ENCODE results near the gene ZBTB9. TPM values are rescaled to one million over a fixed set of nuclear protein-coding genes. Genes with fewer than 3 reads are reported as not detected.

Gene ZBTB9
- total and polyA plus RNA-seq, 2 donors (not counting 1 experiment from before 2014, with no cell fraction given) = 2.9 to 11.8 TPM

- Mint-ChIP-seq H3K4me1 (peaks cover 94% of the 10 kb centered on the region), H3K9me3 (ENCODE audit: insufficient read depth) (no peaks in the 10 kb centered on the region), H3K4me3 (peak overlapping the region; percentile 96), H3K27ac (peak overlapping the region; percentile 96), H3K27me3 (no peaks in the 10 kb centered on the region)
- Histone ChIP-seq H3K27me3 (replicated peaks in 1 of 4; ENCODE audit: control extremely low read depth in 1 of 4, control insufficient read depth in 3 of 4, insufficient read depth in 4 of 4, low read length in 3 of 4) (no peaks in the 10 kb centered on the region), H3K9me3 (ENCODE audit: control extremely low read depth in 1 of 3, control insufficient read depth in 2 of 3, insufficient read depth in 1 of 3, low read length in 2 of 3) (no peaks in the 10 kb centered on the region), H3K4me3 (ENCODE audit: control extremely low read depth in 1 of 5, extremely low read depth in 1 of 5, insufficient read depth in 1 of 5, low read depth in 2 of 5, low read length in 4 of 5) (no peak overlapping the region), H3K9ac (ENCODE audit: low read length) (peak overlapping the region; percentile 58), H2AFZ (ENCODE audit: insufficient read depth, low read depth, low read length, poor library complexity, severe bottlenecking) (no peak overlapping the region), H3K4me1 (ENCODE audit: control insufficient read depth in 2 of 2, insufficient read depth in 2 of 2, low read length in 2 of 2) (peaks cover 78 to 88% of the 10 kb centered on the region in 2 donors), H3K79me2 (ENCODE audit: control insufficient read depth, insufficient read depth, low read length) (peaks cover 19% of the 10 kb centered on the region), H4K20me1 (ENCODE audit: control insufficient read depth, insufficient read depth, low read length, poor library complexity, severe bottlenecking) (no peaks in the 10 kb centered on the region), H3K4me2 (replicated peaks; ENCODE audit: low read depth, low read length, poor library complexity, severe bottlenecking) (peak overlapping the region; percentile 88), H3K27ac (ENCODE audit: low read length in 2 of 2) (peak overlapping the region; percentile 59 to 75), H3K36me3 (replicated peaks in 1 of 2; ENCODE audit: control extremely low read depth in 1 of 2, control insufficient read depth in 1 of 2, extremely low read depth in 1 of 2, insufficient read depth in 2 of 2, low read length in 1 of 2) (no peaks in the 10 kb centered on the region)
- ATAC-seq (ENCODE audit: low read depth) (no peak), DNase-seq (peak; percentile 33)
- CTCF ChIA-PET = interaction anchor here (0.6 to 1.3 kb wide), 7 partner anchors 10 to 158 kb away, joined by 3 to 6 read pairs (median 3); partner anchors contain the start of gene CUTA
- intact Hi-C loops (cut with micrococcal nuclease) = loop anchor here (1.0 to 5.0 kb wide), 3 partner anchors 19 to 193 kb away; partner anchors contain the start of genes ITPR3 and TAPBP
- 79% methylated on average over 3 of the region's 5 CpGs for WGBS (ENCODE audit: insufficient coverage)
- no peak for TF ChIP-seq EZH2 (IDR thresholded peaks at IDR 0.05; ENCODE audit: borderline replicate concordance, insufficient read depth, low read depth, low read length, poor library complexity, severe bottlenecking)
- TF ChIP-seq, protein P1, sequence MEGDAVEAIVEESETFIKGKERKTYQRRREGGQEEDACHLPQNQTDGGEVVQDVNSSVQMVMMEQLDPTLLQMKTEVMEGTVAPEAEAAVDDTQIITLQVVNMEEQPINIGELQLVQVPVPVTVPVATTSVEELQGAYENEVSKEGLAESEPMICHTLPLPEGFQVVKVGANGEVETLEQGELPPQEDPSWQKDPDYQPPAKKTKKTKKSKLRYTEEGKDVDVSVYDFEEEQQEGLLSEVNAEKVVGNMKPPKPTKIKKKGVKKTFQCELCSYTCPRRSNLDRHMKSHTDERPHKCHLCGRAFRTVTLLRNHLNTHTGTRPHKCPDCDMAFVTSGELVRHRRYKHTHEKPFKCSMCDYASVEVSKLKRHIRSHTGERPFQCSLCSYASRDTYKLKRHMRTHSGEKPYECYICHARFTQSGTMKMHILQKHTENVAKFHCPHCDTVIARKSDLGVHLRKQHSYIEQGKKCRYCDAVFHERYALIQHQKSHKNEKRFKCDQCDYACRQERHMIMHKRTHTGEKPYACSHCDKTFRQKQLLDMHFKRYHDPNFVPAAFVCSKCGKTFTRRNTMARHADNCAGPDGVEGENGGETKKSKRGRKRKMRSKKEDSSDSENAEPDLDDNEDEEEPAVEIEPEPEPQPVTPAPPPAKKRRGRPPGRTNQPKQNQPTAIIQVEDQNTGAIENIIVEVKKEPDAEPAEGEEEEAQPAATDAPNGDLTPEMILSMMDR (IDR thresholded peaks at IDR 0.05) = no peak
- POLR2A ChIA-PET = interaction anchor here (1.0 kb wide), 1 partner anchor 141 kb away, joined by 5 read pairs; no protein-coding TSS in a partner anchor
Measured at GRCh38 chr6:33428966-33429749, 25.2 kb upstream of the ZBTB9 start.

DNA sequence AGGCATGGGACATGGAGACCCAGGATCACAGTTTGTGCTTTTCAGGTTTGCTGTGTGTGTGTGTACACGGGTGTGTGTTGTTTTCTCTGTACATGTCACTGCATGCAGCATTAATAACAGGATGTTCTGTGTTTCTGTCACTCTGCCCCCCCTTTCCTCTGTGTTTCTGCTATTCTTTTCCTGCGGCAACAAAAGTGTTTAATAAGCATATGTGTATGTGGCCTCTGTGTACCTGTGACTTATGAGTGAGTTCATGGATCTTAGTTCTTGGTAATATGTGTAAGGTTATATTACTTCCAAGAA lies 24.7 kb upstream of the ZBTB9 start:
- H3K27ac ChIP-seq (ENCODE audit: low read length in 2 of 2) = peak overlapping the region; percentile 56 to 75
- POLR2A ChIA-PET = no interaction called here
- no peaks in the 10 kb centered on the region for H3K27me3 ChIP-seq (replicated peaks in 1 of 4; ENCODE audit: control extremely low read depth in 1 of 4, control insufficient read depth in 3 of 4, insufficient read depth in 4 of 4, low read length in 3 of 4)
- intact Hi-C loops (cut with micrococcal nuclease) = loop anchor here (5.0 kb wide), 2 partner anchors 117 to 193 kb away; partner anchors contain the start of genes ITPR3 and TAPBP
- no peak overlapping the region for H3K9ac ChIP-seq (ENCODE audit: low read length)
- H3K4me3 Mint-ChIP-seq = peak overlapping the region; percentile 96
- H2AFZ ChIP-seq (ENCODE audit: insufficient read depth, low read depth, low read length, poor library complexity, severe bottlenecking) = no peak overlapping the region
- peak overlapping the region; percentile 96 for H3K27ac Mint-ChIP-seq
- H3K27me3 Mint-ChIP-seq = no peaks in the 10 kb centered on the region
- no peak for ATAC-seq (ENCODE audit: low read depth)
- H3K4me1 Mint-ChIP-seq = peaks cover 89% of the 10 kb centered on the region
- H4K20me1 ChIP-seq (ENCODE audit: control insufficient read depth, insufficient read depth, low read length, poor library complexity, severe bottlenecking) = no peaks in the 10 kb centered on the region
- H3K36me3 ChIP-seq (replicated peaks in 1 of 2; ENCODE audit: control extremely low read depth in 1 of 2, control insufficient read depth in 1 of 2, extremely low read depth in 1 of 2, insufficient read depth in 2 of 2, low read length in 1 of 2) = peaks cover 0 to 1% of the 10 kb centered on the region in 2 experiments
- CTCF ChIA-PET = interaction anchor here (1.1 to 1.3 kb wide), 4 partner anchors 10 to 157 kb away, joined by 3 to 6 read pairs (median 3); partner anchors contain the start of gene CUTA
- H3K4me1 ChIP-seq (ENCODE audit: control insufficient read depth in 2 of 2, insufficient read depth in 2 of 2, low read length in 2 of 2) = peaks cover 76 to 85% of the 10 kb centered on the region in 2 donors
- H3K79me2 ChIP-seq (ENCODE audit: control insufficient read depth, insufficient read depth, low read length) = peaks cover 14% of the 10 kb centered on the region
- peak overlapping the region; percentile 88 for H3K4me2 ChIP-seq (replicated peaks; ENCODE audit: low read depth, low read length, poor library complexity, severe bottlenecking)
- TF ChIP-seq EZH2 (IDR thresholded peaks at IDR 0.05; ENCODE audit: borderline replicate concordance, insufficient read depth, low read depth, low read length, poor library complexity, severe bottlenecking) = no peak
- TF ChIP-seq, protein P1 (IDR thresholded peaks at IDR 0.05) = no peak
- no CpG with 5 or more reads among the region's 2 CpGs for WGBS (ENCODE audit: insufficient coverage)
- H3K4me3 ChIP-seq (ENCODE audit: control extremely low read depth in 1 of 5, extremely low read depth in 1 of 5, insufficient read depth in 1 of 5, low read depth in 2 of 5, low read length in 4 of 5) = no peak overlapping the region
- H3K9me3 ChIP-seq (ENCODE audit: control extremely low read depth in 1 of 3, control insufficient read depth in 2 of 3, insufficient read depth in 1 of 3, low read length in 2 of 3) = no peaks in the 10 kb centered on the region
- peak; percentile 36 for DNase-seq
- no peaks in the 10 kb centered on the region for H3K9me3 Mint-ChIP-seq (ENCODE audit: insufficient read depth)

All from B cell (primary cell).